ENCODE data around the gene UPF3A. TPM values are rescaled to one million over a fixed set of nuclear protein-coding genes. Genes with fewer than 3 reads are reported as not detected.
"Not testable (repeated sequence)": the region's sequence is repeated elsewhere in the genome, so short reads cannot be mapped to it uniquely, and the experiment has no call there.

Gene UPF3A
- total RNA-seq, 8 experiments from 2014 or later, result 47.1 to 77.9 (median 54.0) TPM

DNA sequence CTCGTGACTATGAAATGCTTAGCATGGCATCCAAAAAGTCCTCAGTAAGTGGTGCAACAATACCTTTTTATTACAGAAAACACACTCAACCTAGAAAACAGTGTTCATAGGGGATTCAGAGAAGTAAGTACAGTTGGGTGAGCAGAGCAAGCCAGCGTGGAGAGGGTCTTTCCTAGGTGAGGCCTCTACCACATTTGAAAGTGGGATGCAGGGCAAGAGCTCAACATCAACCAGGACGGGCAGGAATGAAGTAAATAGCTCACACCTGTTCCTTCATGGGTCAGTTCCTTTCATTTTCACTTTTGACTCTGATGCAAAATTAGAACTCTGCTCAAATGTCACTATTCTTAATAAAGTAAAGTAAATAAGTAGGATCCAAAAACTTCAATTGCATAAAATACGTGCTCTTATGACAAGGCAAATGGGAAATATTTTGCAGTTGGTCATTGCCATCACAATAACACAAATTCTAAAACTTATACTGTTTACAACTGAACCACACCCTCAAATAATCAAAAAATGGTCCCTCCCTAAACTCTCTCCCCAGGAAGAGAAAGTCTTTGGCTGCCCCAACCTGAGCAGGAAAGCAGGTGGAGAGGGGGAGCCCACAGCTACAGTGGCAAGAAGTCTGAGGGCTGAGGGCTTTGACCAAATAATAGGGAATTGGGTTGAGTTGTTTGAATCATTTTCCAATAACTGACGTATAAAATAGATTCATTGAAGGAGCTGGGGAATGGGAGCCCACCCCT lies 53.1 kb downstream of the UPF3A start:
- in situ Hi-C loops (cut with MboI; ENCODE audit: low pct_unique_long_range_greater_than_20kb in 2 of 9, low sequenced_read_pairs in 9 of 9, unreplicated experiment in 9 of 9), result no loop called here
- 30 to 86% (median 66%) methylated on average over 2 to 4 of the region's 5 CpGs; no CpG with 5 or more reads in 1 of the 10 experiments for WGBS, 10 experiments
- Histone ChIP-seq H3K4me3 (no peak overlapping the region), H3K27ac (no peak overlapping the region), H3K4me1 (replicated peaks in 1 of 2) (no peaks in the 10 kb centered on the region)
- ATAC-seq (replicated peaks in 6 of 8), result no peak

DNA sequence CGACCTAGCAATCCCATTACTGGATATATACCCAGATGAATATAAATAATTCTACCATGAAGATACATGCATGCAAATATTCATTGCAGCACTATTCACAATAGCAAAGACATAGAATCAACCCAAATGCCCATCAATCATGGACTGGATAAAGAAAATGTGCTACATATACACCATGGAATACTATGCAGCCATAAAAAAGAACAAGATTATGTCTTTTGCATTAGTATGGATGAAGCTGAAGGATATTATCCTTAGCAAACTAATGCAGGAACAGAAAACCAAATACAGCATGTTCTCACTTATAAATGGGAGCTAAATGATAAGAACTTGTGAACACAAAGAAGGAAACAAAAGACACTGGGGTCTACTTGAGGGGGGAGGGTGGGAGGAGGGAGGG lies 55.1 kb downstream of the UPF3A start:
- in situ Hi-C loops (cut with MboI; ENCODE audit: low pct_unique_long_range_greater_than_20kb in 2 of 9, low sequenced_read_pairs in 9 of 9, unreplicated experiment in 9 of 9); ATAC-seq (replicated peaks in 6 of 8); H3K4me3 ChIP-seq; H3K4me1 ChIP-seq (replicated peaks in 1 of 2); H3K27ac ChIP-seq: not testable (repeated sequence)
- WGBS, 10 experiments, result 38 to 100% (median 82%) methylated on average over 1 of the region's 1 CpG; no CpG with 5 or more reads in 2 of the 10 experiments

DNA sequence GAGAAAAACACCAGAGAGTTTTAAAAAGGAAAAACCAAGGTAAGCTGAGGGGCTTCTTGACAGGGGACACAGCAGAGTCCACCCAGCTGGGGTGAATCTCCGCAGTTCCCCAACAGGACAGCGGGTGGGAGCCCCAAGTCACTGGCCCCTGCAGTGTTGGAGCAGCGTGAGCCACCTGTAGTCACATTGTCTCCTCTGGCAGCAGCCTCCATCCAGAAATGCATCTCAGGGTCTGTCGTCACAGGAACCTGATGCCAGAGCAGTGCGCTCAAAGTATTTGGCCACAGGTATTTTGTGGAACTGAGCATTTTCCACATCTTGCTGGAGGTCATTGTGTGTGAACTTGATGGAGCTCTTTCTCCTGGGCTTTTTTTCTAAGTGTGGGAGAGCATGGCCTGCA lies 57.6 kb downstream of the UPF3A start:
- no peak overlapping the region for H3K4me3 ChIP-seq
- in situ Hi-C loops (cut with MboI; ENCODE audit: low pct_unique_long_range_greater_than_20kb in 2 of 9, low sequenced_read_pairs in 9 of 9, unreplicated experiment in 9 of 9), result no loop called here
- ATAC-seq (replicated peaks in 6 of 8), result no peak
- WGBS, 10 experiments, result 80 to 100% (median 90%) methylated on average over 1 to 5 of the region's 5 CpGs; no CpG with 5 or more reads in 4 of the 10 experiments
- no peaks in the 10 kb centered on the region for H3K4me1 ChIP-seq (replicated peaks in 1 of 2)
- H3K27ac ChIP-seq, result no peak overlapping the region

DNA sequence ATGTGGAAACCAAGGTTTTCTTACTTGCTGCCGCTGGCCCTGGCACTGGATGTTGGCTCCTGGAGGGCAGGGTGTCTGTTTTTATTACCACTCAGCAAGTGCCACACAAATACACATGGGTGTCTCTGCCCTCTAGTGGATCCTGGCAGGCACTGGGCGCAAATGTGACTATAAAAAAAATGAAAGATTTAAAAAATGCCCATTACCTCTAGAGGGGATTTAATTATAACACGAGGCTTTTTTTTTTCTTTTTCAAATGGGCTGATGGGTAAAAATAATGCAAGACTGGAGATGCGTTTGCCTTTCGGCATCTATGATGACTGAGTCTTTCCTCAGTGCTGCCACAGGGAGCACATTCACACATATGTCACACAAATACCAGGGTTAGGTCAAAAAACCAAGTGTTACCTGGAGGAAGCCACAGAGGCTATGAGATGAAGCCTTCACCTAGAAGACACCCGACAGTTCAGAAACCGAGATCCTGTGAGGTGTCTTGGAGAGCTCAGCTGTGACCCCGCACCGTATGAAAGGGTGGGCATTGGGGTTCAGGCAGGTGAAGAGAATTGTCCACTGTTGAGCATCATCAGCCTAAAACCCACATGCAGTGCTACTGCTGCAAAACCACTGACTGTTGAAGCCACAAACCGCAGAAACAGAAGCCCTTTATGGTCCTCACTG lies 58.6 kb downstream of the UPF3A start:
- in situ Hi-C loops (cut with MboI; ENCODE audit: low pct_unique_long_range_greater_than_20kb in 2 of 9, low sequenced_read_pairs in 9 of 9, unreplicated experiment in 9 of 9), result no loop called here
- H3K4me1 ChIP-seq (replicated peaks in 1 of 2), result no peaks in the 10 kb centered on the region
- WGBS, 10 experiments, result 0 to 95% (median 71%) methylated on average over 2 to 9 of the region's 10 CpGs
- peak in 3 of 8 experiments; percentile 18 to 66 (median 36) for ATAC-seq (replicated peaks in 6 of 8)
- H3K4me3 ChIP-seq, result no peak overlapping the region
- no peak overlapping the region for H3K27ac ChIP-seq

DNA sequence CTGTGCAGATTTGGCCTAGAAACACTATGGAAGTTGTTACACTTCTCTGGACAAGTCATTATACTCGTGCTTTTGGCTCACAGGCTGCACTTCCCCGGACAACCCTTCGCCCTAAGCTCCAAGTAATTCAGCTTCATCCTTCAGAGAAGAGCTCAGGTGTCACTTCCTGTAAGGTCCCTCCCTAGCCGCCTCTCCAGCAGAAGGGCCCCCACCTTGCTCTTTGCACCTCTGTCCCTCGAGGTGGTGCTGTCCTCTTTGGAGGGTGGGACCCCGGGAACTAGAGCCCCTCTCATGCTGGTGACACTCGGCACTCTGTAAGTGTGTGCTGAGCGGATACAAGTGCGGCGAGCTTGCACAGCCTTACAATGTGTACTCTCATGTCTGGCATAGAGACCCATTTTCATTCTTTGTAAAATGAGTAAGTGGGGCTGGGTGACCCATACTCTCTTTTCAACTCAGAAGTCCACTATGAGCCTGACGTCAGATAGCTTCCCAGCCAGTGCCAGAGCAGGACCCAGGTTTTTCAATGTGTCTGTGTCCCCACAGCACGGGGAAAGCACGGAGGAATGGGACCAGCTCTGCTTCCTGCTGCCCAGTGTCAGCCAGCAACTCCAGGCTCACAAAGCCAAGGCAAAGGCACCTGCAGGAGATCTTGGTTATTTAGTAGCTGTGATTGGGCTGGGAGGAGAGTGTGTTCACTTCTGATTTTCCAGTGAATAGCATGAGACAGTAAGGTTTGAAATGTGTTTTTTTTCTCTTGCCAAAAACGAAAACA lies 59.8 kb downstream of the UPF3A start:
- no peak for ATAC-seq (replicated peaks in 6 of 8)
- Histone ChIP-seq H3K4me3 (no peak overlapping the region), H3K4me1 (replicated peaks in 1 of 2) (no peaks in the 10 kb centered on the region), H3K27ac (no peak overlapping the region)
- 0 to 78% (median 67%) methylated on average over 1 to 10 of the region's 14 CpGs; no CpG with 5 or more reads in 1 of the 10 experiments for WGBS, 10 experiments
- in situ Hi-C loops (cut with MboI; ENCODE audit: low pct_unique_long_range_greater_than_20kb in 2 of 9, low sequenced_read_pairs in 9 of 9, unreplicated experiment in 9 of 9), result no loop called here

DNA sequence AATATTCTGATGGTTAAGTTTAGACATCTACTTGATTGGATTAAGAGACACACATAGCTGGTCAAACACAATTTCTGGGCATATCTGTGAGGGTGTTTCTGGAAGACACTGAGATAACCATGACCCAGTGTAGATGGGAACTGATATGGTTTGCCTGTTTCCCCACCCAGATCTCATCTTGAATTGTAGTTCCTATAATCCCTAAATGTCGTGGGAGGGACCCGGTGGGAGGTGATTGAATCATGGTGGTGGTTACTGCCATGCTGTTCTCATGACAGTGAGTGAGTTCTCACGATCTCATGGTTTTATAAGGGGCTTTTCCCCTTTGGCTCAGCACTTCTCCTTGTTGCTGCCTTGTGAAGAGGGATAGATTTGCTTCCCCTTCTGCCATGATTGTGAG lies 65.9 kb downstream of the UPF3A start:
- 70% methylated on average over 2 of the region's 3 CpGs; no CpG with 5 or more reads in 9 of the 10 experiments for WGBS, 10 experiments
- in situ Hi-C loops (cut with MboI; ENCODE audit: low pct_unique_long_range_greater_than_20kb in 2 of 9, low sequenced_read_pairs in 9 of 9, unreplicated experiment in 9 of 9); H3K4me3 ChIP-seq; H3K27ac ChIP-seq; ATAC-seq (replicated peaks in 6 of 8); H3K4me1 ChIP-seq (replicated peaks in 1 of 2): not testable (repeated sequence)

DNA sequence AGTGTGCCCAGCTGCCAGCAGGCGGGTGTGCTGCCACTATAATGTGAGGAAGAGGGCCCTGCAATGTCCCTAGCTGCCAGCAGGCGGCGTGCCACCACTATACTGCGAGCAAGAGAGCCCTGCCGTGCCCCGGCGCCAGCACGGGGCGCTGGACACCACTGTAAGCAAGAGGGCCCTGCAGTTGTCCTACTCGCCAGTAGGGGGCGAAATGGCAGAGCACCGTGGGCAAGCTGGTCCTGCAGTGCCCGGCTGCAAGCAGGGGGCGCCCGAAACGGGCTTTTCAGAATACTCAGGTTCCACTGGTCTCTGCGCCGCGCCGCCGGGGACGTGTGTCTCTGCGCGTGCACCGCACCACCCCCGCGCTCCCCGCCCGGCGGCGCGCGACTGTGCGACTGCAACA lies 71.4 kb downstream of the UPF3A start:
- H3K27ac ChIP-seq; ATAC-seq (replicated peaks in 6 of 8); H3K4me3 ChIP-seq; in situ Hi-C loops (cut with MboI; ENCODE audit: low pct_unique_long_range_greater_than_20kb in 2 of 9, low sequenced_read_pairs in 9 of 9, unreplicated experiment in 9 of 9); H3K4me1 ChIP-seq (replicated peaks in 1 of 2): not testable (repeated sequence)
- no CpG with 5 or more reads among the region's 34 CpGs for WGBS, 10 experiments

DNA sequence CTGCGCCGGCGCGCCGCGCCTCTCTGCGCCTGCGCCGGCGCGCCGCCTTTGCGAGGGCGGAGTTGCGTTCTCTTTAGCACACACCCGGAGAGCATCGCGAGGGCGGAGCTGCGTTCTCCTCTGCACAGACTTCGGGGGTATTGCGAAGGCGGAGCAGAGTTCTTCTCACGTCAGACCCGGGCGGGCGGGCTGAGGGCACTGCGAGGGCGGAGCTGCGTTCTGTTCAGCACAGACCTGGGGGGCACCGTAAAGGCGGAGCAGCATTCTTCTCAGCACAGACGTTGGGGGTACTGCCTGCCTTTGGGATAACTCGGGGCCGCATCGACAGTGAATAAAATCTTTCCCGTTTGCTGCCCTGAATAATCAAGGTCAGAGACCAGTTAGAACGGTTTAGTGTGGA lies 72.0 kb downstream of the UPF3A start:
- H3K4me1 ChIP-seq (replicated peaks in 1 of 2); in situ Hi-C loops (cut with MboI; ENCODE audit: low pct_unique_long_range_greater_than_20kb in 2 of 9, low sequenced_read_pairs in 9 of 9, unreplicated experiment in 9 of 9); H3K4me3 ChIP-seq; ATAC-seq (replicated peaks in 6 of 8); H3K27ac ChIP-seq: not testable (repeated sequence)
- WGBS, 10 experiments, result no CpG with 5 or more reads among the region's 38 CpGs

Other genes with a start within 250 kb of the UPF3A start
- 10 to 100 TPM in 4 of 8 experiments, 1 to 10 TPM in 4; 1.3 to 25.2 (median 10.0) TPM for gene RASA3, start 149.0 kb upstream of the UPF3A start, total RNA-seq
- 1 to 10 TPM in 1 of 8 experiments, under 1 TPM in 2, not detected in 5; 0.73 to 3.4 (median 0.95) TPM for gene CFAP97D2, start 102.3 kb upstream of the UPF3A start, total RNA-seq
- 10 to 100 TPM; 33.9 to 79.4 (median 44.0) TPM for gene CDC16, start 46.7 kb upstream of the UPF3A start, total RNA-seq
- gene CHAMP1, start 32.9 kb downstream of the UPF3A start, total RNA-seq, result 10 to 100 TPM in 4 of 8 experiments, 1 to 10 TPM in 4; 6.3 to 39.2 (median 11.6) TPM